Measurements from ENCODE around the gene SEC16A.

SEC16A gene

DNA sequence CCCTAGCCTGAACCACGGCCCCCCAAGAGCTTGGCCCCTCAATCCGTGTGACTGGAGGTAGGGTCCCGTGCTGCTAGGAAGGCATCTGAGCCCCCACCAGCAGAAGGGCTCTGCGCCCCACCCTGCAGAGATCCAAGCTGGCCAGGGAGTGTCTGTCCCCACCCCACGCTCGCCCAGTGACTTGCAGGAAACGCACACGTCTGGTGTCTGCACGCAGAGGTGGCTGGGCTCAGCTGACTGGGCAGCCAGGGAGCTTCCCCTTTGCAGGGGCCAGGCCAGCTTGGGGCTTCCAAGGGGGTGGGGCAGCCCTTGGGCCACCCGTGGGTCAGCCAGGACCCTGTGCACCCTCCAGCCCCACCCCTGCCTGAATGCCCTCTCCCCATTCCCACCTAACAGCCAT lies 38.7 kb upstream of the SEC16A start:
- no peak for DNase-seq (ENCODE audit: low spot score)
- TF ChIP-seq, protein P1, sequence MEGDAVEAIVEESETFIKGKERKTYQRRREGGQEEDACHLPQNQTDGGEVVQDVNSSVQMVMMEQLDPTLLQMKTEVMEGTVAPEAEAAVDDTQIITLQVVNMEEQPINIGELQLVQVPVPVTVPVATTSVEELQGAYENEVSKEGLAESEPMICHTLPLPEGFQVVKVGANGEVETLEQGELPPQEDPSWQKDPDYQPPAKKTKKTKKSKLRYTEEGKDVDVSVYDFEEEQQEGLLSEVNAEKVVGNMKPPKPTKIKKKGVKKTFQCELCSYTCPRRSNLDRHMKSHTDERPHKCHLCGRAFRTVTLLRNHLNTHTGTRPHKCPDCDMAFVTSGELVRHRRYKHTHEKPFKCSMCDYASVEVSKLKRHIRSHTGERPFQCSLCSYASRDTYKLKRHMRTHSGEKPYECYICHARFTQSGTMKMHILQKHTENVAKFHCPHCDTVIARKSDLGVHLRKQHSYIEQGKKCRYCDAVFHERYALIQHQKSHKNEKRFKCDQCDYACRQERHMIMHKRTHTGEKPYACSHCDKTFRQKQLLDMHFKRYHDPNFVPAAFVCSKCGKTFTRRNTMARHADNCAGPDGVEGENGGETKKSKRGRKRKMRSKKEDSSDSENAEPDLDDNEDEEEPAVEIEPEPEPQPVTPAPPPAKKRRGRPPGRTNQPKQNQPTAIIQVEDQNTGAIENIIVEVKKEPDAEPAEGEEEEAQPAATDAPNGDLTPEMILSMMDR (IDR thresholded peaks at IDR 0.05; ENCODE audit: extremely low read depth, missing control alignments): no peak

DNA sequence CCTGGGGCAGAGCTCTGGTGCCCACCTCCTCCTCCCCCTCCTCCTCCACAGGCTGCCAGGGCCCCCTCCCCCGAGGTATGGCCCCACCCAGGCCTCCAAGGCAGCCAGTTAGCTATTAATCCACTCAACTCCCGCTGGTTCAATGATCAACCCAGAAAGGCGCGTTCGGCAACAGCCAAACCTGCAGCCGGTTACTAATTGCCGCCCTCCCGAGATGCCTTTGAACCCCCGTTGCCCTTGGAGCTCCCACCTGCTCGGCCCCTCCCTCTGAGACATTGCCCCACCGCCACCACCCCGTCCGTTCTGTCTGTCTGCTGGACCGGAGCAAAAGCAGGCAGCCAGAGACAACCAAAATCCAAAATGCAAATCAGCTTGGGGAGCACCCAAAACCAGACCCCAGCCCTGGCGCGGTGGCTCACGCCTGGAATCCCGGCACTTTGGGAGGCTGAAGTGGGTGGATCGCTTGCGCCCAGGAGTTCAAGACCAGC lies 37.3 kb upstream of the SEC16A start:
- no peak for DNase-seq (ENCODE audit: low spot score)
- TF ChIP-seq, protein P1 (IDR thresholded peaks at IDR 0.05; ENCODE audit: extremely low read depth, missing control alignments): no peak

DNA sequence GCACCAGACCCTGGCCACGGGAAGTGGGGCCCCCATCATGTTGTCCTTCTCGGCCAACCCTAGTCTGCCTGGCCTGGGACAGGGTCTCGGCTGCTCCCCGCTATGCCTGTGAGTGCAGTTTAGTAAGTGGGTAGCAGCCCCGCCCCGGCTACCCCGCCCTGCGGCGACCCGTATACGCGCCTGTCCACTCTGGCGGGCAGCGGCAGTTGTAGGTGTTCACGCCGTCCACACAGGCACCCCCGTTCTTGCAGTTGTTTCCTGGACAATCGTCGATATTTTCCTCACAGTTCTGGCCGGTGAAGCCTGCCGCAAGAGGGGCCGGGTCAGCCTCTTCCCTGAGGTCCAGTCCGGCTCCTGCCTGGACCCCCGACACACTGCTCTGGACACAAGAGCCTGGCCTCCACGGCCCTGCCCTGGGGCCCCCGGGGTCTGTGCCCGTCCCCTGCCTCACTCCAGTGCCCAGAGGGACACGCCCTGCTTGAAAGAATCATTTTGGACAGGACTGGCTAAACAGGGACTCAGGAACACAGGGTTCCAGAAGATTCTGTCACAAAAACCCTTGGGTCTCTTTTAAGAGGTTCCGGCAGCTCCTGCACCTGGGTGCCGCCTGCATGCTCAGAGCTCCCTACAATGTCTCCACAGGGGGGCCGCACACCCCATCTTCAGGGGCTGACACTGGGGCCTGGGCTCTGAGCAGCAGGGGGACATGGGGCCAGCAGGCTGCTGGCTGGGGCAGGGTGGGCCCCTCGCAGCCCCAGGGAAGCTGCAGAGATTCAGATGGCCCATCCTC lies 36.6 kb upstream of the SEC16A start:
- TF ChIP-seq, protein P1 (IDR thresholded peaks at IDR 0.05; ENCODE audit: extremely low read depth, missing control alignments): no peak
- DNase-seq (ENCODE audit: low spot score): no peak

DNA sequence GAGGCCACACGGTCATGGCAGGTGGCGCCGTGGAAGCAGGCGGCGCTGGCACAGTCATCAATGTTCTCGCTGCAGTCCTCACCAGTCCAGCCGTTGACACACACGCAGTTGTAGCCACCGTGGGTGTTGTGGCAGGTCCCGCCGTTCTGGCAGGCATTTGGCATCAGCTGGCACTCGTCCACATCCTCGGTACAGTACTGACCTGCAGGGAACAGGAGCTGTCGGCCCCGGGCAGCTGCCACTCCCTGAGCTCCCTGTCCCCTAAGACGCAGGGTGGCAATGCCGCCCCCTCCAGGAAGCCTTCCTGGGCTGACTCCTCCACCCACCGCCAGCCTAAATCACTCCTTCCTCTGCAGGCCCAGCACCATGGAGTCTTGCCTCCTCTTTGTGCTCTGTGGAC lies 35.8 kb upstream of the SEC16A start:
- DNase-seq (ENCODE audit: low spot score): no peak
- TF ChIP-seq, protein P1 (IDR thresholded peaks at IDR 0.05; ENCODE audit: extremely low read depth, missing control alignments): no peak

DNA sequence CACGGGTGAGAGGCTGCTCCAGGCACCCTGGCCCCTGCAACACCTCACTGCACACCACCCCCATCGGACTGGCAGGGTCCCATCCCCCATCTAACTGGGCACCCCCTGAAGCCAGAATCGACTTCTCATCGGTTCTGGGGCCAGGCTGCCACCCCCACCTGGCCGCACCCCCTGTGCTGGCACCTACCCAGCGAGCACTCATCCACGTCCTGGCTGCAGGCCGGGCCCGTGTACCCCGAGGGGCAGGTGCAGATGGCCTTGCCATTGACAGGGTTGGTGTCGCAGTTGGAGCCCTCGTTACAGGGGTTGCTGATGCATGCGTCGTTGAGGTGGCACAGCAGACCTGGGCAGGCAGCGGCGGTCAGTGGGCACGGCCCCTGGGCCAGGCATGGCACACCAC lies 35.1 kb upstream of the SEC16A start:
- TF ChIP-seq, protein P1 (IDR thresholded peaks at IDR 0.05; ENCODE audit: extremely low read depth, missing control alignments): no peak
- DNase-seq (ENCODE audit: low spot score): no peak

DNA sequence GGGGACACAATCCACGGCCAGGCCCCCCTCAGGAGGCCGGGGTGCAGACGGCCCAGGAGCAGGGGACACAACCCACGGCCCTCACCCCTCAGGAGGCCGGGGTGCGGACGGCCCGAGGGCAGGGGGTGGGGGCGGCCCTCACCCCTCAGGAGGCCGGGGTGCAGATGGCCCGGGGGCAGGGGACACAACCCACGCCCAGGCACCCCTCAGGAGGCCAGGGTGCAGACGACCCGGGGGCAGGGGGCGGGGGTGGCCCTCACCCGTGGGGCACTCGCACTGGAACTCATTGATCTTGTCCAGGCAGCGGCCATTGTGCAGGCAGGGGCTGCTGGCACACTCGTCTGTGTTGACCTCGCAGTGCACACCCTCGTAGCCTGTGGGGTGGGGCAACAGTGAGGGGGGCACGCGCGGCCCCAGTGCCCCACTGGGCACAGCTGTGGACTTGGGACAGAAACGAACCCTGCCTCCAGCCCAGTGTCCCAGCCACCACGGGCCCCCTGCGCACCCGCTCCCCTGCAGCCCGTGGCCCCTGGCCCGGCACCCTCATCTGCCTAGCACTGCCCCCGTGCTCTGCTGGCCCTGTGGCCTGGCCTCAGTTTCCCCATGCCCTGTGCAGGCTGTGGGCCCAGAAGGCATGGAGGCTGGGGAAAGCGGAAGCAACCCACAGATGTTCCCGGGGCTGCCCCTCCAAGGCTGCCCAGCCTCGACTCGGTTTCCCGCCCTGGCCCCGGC lies 34.3 kb upstream of the SEC16A start:
- TF ChIP-seq, protein P1 (IDR thresholded peaks at IDR 0.05; ENCODE audit: extremely low read depth, missing control alignments): no peak
- DNase-seq (ENCODE audit: low spot score): no peak

DNA sequence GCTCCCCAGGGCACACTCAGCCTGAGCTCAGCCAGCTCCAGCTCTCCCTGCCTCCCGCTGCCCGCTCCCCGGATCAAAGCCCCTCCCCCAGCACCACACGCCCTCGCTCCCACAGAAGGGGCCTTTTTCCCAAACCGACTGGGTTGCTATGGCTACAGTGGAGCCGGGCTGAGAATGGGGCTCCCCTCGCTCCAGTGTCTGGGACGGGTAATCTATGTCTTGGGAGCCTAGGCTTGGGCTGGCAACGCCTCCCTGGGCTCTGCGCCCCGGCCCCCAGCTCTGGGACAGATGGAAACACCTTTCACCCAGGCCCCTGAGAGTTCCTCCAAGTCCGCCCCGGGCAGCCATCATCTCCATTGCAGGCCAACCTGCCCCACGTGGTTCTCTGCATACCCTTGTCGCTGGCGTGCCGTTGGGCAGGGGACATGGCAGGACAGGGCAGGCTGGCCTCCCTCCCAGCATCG lies 33.4 kb upstream of the SEC16A start:
- TF ChIP-seq, protein P1 (IDR thresholded peaks at IDR 0.05; ENCODE audit: extremely low read depth, missing control alignments): no peak
- no peak for DNase-seq (ENCODE audit: low spot score)

Data from GM20000 (cell line).